ENCODE results near the gene DNAH10.

The DNAH10 gene

GRCh38 chr12:123924539-123924938, 162.4 kb downstream of the DNAH10 start:
- in situ Hi-C loops (cut with MboI; ENCODE audit: low sequenced_read_pairs, unreplicated experiment): no loop called here
- TF ChIP-seq, protein P1, sequence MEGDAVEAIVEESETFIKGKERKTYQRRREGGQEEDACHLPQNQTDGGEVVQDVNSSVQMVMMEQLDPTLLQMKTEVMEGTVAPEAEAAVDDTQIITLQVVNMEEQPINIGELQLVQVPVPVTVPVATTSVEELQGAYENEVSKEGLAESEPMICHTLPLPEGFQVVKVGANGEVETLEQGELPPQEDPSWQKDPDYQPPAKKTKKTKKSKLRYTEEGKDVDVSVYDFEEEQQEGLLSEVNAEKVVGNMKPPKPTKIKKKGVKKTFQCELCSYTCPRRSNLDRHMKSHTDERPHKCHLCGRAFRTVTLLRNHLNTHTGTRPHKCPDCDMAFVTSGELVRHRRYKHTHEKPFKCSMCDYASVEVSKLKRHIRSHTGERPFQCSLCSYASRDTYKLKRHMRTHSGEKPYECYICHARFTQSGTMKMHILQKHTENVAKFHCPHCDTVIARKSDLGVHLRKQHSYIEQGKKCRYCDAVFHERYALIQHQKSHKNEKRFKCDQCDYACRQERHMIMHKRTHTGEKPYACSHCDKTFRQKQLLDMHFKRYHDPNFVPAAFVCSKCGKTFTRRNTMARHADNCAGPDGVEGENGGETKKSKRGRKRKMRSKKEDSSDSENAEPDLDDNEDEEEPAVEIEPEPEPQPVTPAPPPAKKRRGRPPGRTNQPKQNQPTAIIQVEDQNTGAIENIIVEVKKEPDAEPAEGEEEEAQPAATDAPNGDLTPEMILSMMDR (IDR thresholded peaks at IDR 0.05; ENCODE audit: borderline replicate concordance, control extremely low read depth, extremely low read depth, insufficient read depth, missing control alignments): no peak
- DNase-seq (ENCODE audit: low spot score): no peak

DNA sequence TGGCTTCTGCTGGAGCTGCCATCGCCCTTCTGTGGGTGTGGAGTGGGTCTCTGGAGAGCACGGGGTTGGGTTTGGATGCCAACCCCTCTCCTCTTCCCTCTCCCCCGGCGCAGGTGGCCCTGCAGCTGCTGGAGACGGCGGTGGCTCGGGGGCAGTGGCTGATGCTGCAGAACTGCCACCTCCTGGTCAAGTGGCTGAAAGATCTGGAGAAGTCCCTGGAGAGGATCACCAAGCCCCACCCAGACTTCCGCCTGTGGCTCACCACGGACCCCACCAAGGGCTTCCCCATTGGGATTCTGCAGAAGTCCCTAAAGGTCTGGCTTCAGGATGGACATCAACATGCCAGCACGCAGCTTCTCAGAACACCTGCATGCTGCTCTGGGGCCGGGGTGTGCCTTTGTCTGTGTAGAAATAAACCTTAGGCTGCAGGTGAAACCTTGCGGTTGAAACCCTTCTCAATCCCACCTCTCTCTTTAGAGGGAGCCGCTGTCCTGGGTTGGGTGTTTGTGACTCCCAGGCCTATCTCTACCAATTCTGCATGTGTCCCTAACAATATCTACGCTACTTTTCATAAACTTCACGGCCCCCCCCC, 166.3 kb downstream of the DNAH10 start:
- no peak for DNase-seq (ENCODE audit: low spot score)
- in situ Hi-C loops (cut with MboI; ENCODE audit: low sequenced_read_pairs, unreplicated experiment): no loop called here
- TF ChIP-seq, protein P1 (IDR thresholded peaks at IDR 0.05; ENCODE audit: borderline replicate concordance, control extremely low read depth, extremely low read depth, insufficient read depth, missing control alignments): no peak

DNA sequence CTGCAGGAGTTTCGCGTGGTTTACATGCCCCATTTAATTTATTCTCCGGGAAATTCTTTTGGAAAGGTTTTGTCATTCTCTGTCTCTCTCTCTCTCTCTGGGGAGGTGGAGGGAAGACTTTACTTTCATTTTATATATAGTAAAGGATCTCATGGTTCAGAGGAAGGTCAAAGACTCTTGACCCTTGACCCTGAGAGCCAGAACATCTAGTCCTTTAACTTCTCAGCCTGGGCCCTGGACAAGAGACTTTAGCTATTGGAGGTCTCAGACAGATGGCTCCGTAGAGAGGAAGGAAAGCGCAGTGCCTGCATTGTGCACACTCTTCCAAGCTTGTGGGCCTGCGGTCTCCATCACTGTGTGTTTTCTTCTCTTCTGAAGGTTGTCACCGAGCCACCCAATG, 166.8 kb downstream of the DNAH10 start:
- no peak for DNase-seq (ENCODE audit: low spot score)
- TF ChIP-seq, protein P1 (IDR thresholded peaks at IDR 0.05; ENCODE audit: borderline replicate concordance, control extremely low read depth, extremely low read depth, insufficient read depth, missing control alignments): no peak
- in situ Hi-C loops (cut with MboI; ENCODE audit: low sequenced_read_pairs, unreplicated experiment): no loop called here

DNA sequence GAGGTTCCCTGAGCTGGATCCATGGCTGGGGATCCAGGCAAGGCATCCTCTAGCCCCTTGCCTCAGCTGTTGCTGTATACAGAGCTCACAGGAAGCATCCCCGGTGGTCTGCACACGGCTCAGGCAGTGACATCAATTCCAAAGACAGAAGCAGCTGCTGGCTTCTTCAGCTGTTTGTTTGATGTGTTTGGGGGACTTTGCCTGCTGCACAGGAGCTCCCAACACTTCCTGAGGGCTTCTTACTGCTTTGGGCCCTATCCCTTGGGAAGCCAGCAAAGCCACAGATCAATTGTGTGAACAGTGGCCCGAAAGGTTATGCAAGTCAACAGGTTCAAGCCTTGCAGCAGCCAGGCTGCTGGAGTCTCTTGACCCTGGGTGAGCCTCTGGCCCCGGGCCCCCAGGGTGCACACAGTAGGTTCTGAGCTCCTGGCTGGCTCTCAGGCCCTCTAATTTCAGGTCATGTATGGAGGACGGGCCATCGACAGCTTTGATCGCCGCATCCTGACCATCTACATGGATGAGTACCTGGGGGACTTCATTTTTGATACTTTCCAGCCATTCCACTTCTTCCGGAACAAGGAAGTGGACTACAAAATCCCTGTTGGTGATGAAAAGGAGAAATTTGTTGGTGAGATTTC, 168.0 kb downstream of the DNAH10 start:
- in situ Hi-C loops (cut with MboI; ENCODE audit: low sequenced_read_pairs, unreplicated experiment): no loop called here
- TF ChIP-seq, protein P1 (IDR thresholded peaks at IDR 0.05; ENCODE audit: borderline replicate concordance, control extremely low read depth, extremely low read depth, insufficient read depth, missing control alignments): no peak
- no peak for DNase-seq (ENCODE audit: low spot score)

DNA sequence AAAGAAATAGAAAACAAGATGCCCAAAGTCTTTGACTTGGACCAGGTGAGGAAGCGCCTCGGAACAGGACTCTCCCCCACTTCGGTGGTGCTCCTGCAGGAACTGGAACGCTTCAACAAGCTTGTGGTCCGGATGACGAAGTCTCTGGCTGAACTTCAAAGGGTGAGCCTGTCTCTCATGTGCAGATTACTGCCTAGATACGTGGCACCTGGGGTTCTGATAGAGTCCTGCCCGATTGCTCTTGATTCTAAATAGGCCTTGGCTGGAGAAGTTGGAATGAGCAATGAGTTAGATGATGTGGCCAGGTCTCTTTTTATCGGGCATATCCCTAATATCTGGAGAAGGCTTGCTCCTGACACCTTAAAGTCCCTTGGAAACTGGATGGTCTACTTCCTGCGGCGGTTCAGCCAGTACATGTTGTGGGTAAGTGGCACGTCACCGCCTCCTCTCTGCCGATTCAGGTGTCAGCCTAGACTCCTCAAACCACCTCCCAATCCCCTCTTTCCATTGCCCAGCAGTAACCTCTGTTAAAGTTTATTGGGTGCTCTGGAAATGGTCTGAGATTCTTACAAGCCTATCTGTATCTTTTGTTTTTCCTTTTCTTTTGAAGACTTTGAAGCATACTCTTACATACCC, 169.7 kb downstream of the DNAH10 start:
- TF ChIP-seq, protein P1 (IDR thresholded peaks at IDR 0.05; ENCODE audit: borderline replicate concordance, control extremely low read depth, extremely low read depth, insufficient read depth, missing control alignments): no peak
- in situ Hi-C loops (cut with MboI; ENCODE audit: low sequenced_read_pairs, unreplicated experiment): no loop called here
- no peak for DNase-seq (ENCODE audit: low spot score)

DNA sequence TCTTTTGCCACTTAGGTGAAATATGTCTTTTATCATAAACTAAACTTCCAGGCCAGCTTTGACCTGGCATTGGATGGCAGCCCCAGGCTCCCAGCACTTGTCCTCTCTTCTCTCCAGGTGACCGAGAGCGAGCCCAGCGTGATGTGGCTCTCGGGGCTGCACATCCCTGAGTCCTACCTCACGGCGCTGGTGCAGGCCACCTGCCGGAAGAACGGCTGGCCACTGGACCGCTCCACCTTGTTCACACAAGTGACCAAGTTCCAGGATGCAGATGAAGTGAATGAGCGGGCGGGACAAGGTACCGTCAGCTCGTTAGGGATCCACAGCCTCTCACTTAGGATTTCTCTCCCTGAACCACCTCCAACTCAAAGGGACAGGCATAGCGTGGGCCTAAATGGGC, 171.1 kb downstream of the DNAH10 start:
- no peak for DNase-seq (ENCODE audit: low spot score)
- in situ Hi-C loops (cut with MboI; ENCODE audit: low sequenced_read_pairs, unreplicated experiment): no loop called here
- TF ChIP-seq, protein P1 (IDR thresholded peaks at IDR 0.05; ENCODE audit: borderline replicate concordance, control extremely low read depth, extremely low read depth, insufficient read depth, missing control alignments): no peak

Measured in GM13976 (cell line).